Breast epithelium (tissue), 4 donors: ENCODE measurements around the gene HNF4A. TPM values are rescaled to one million over a fixed set of nuclear protein-coding genes. Genes with fewer than 3 reads are reported as not detected.

Experiments
- DNase-seq, 2 donors: peaks; one replicate each; pipeline ENCODE4 v3.0.0-alpha.2; 2019; ENCODE audit warnings: low spot score in 2 of 2
- H3K27ac ChIP-seq, 2 donors: fragments of 200-600 bp; sonication (generic) in 1 of 2; one replicate each; pipeline ENCODE4 v1.5.1; 2016 to 2019; ENCODE audit warnings: mild to moderate bottlenecking in 1 of 2
- H3K27me3 ChIP-seq, 2 donors: fragments of 200-600 bp; sonication (generic) in 1 of 2; one replicate each; pipeline versions ENCODE4 v1.5.1 to v1.6.0; 2017 to 2019; ENCODE audit warnings: control low read depth in 1 of 2, mild to moderate bottlenecking in 1 of 2
- H3K36me3 ChIP-seq: fragments of 200-600 bp; one replicate; pipeline ENCODE4 v1.5.1; 2019
- H3K4me1 ChIP-seq, 2 donors: fragments of 200-600 bp; sonication (generic); one replicate each; pipeline ENCODE4 v1.5.1; 2016 to 2019; ENCODE audit warnings: control low read depth in 1 of 2
- H3K4me3 ChIP-seq, 3 donors: fragments of 200-600 bp; sonication (generic); 1 replicate in 2 of 3; 2 replicates in 1 of 3; pipeline ENCODE4 v1.5.1; 2016 to 2019; ENCODE audit warnings: mild to moderate bottlenecking in 3 of 3, moderate library complexity in 2 of 3
- H3K9me3 ChIP-seq, 2 donors: fragments of 200-600 bp; sonication (generic) in 1 of 2; one replicate each; pipeline ENCODE4 v1.5.1; 2016 to 2019; ENCODE audit warnings: control low read depth in 1 of 2
- POLR2A ChIP-seq: fragments of 450-650 bp; IDR thresholded peaks from one replicate; pipeline ENCODE4 v1.6.1; 2016; ENCODE audit warnings: antibody characterized with exemption, mild to moderate bottlenecking, moderate library complexity
- POLR2AphosphoS5 ChIP-seq, 3 donors: sonication (generic); formaldehyde crosslinking; IDR thresholded peaks; one replicate each; pipeline ENCODE4 v1.6.1; 2017; ENCODE audit warnings: antibody characterized with exemption in 3 of 3
- intact Hi-C: fragments of 100-400 bp; cut with DNase I; formaldehyde crosslinking; loops from one replicate; pipeline ENCODE4 v1.15.1; 2023; ENCODE audit warnings: low total_unique reads
- total RNA-seq, 3 donors: library from RNA; depleted of rRNA; stranded (reverse); fragments of >200 nt; gene quantifications; one replicate each; pipeline ENCODE4 v1.1.0, GENCODE V29; 2016
- TF ChIP-seq, protein P1 (sequence below), 3 donors: fragments of 450-650 bp; IDR thresholded peaks; one replicate each; pipeline ENCODE4 v1.5.1; 2016 to 2017; ENCODE audit warnings: antibody characterized with exemption in 3 of 3, mild to moderate bottlenecking in 3 of 3, moderate library complexity in 3 of 3

Gene HNF4A
- total RNA-seq, 3 donors from 2014 or later: 1.6 TPM; not detected in 2

DNA sequence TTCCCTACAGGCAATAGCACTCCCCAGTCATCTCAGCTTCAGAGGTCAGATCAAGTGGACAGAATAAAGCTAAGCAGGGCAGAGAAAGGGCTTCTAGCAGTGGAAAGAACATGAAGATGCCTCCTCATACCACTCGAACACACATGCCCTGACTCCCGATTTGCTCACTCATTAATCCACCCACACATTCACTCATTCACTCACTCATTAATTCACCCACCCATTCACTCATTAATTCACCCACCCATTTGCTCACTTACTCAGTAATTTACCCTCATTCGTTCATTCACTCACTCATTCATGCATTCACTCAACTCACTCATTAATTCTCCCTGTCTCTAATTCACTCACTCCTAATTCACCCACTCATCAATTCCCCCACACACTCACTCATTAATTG lies 43.9 kb downstream of the HNF4A start:
- no peaks in the 10 kb centered on the region for H3K9me3 ChIP-seq
- intact Hi-C loops: no loop called here
- H3K27me3 ChIP-seq: no peaks in the 10 kb centered on the region
- TF ChIP-seq, protein P1, sequence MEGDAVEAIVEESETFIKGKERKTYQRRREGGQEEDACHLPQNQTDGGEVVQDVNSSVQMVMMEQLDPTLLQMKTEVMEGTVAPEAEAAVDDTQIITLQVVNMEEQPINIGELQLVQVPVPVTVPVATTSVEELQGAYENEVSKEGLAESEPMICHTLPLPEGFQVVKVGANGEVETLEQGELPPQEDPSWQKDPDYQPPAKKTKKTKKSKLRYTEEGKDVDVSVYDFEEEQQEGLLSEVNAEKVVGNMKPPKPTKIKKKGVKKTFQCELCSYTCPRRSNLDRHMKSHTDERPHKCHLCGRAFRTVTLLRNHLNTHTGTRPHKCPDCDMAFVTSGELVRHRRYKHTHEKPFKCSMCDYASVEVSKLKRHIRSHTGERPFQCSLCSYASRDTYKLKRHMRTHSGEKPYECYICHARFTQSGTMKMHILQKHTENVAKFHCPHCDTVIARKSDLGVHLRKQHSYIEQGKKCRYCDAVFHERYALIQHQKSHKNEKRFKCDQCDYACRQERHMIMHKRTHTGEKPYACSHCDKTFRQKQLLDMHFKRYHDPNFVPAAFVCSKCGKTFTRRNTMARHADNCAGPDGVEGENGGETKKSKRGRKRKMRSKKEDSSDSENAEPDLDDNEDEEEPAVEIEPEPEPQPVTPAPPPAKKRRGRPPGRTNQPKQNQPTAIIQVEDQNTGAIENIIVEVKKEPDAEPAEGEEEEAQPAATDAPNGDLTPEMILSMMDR (IDR thresholded peaks at IDR 0.05): no peak
- TF ChIP-seq POLR2AphosphoS5 (IDR thresholded peaks at IDR 0.05) (no peak), POLR2A (no peak)
- H3K4me3 ChIP-seq: no peak overlapping the region
- H3K36me3 ChIP-seq: no peaks in the 10 kb centered on the region
- no peak overlapping the region for H3K27ac ChIP-seq
- no peaks in the 10 kb centered on the region for H3K4me1 ChIP-seq
- no peak for DNase-seq

DNA sequence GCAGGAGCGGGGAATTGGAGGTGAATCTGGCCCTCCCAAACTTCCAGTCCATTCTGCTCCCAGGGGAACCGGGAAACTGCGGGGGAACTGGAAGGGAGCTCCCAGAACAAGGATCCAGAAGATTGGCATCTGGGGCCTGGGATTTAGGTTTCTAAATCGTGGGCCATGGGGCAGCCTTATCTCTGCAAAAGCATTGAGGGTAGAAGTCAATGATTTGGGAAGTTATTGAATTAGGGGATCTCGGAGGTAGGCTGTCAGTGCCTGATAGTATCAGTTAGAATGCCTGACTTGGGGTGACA lies 45.1 kb downstream of the HNF4A start:
- TF ChIP-seq, protein P1 (IDR thresholded peaks at IDR 0.05): no peak
- TF ChIP-seq POLR2AphosphoS5 (IDR thresholded peaks at IDR 0.05) (no peak), POLR2A (no peak)

DNA sequence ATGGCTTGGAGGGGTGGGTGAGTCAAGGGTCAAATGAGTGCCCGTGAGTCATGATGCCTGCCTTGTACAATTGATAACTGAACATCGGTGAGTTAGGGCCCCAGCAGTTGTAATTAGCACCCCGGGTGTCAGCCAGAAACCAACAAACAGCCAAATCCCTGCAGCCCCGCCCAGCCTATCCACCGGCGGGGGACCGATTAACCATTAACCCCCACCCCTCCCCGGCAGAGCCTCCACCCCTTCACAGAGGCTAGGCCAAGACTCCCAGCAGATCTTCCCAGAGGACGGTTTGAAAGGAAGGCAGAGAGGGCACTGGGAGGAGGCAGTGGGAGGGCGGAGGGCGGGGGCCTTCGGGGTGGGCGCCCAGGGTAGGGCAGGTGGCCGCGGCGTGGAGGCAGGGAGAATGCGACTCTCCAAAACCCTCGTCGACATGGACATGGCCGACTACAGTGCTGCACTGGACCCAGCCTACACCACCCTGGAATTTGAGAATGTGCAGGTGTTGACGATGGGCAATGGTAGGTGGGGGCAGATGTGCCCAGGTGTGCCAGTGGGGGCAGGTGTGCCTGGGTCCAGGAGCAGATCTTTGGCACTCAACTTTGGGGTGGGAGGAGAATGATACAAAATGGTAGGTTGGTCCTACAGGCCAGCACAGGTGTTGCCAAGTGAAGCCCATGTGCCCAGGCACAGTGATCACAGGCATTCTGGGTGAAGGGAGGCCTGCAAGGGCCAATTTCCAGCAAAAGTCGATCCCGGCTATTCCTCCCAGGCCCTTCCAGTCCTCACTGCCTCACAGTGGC lies 45.7 kb downstream of the HNF4A start:
- Histone ChIP-seq H3K27ac (no peak overlapping the region), H3K4me3 (no peak overlapping the region)
- intact Hi-C loops: no loop called here

More for the DNA sequence above, 45.1 kb downstream of the HNF4A start:
- H3K4me3 ChIP-seq: no peak overlapping the region
- H3K4me1 ChIP-seq: no peaks in the 10 kb centered on the region
- intact Hi-C loops: no loop called here
- H3K9me3 ChIP-seq: no peaks in the 10 kb centered on the region
- no peaks in the 10 kb centered on the region for H3K36me3 ChIP-seq
- no peaks in the 10 kb centered on the region for H3K27me3 ChIP-seq
- no peak overlapping the region for H3K27ac ChIP-seq
- DNase-seq: no peak

DNA sequence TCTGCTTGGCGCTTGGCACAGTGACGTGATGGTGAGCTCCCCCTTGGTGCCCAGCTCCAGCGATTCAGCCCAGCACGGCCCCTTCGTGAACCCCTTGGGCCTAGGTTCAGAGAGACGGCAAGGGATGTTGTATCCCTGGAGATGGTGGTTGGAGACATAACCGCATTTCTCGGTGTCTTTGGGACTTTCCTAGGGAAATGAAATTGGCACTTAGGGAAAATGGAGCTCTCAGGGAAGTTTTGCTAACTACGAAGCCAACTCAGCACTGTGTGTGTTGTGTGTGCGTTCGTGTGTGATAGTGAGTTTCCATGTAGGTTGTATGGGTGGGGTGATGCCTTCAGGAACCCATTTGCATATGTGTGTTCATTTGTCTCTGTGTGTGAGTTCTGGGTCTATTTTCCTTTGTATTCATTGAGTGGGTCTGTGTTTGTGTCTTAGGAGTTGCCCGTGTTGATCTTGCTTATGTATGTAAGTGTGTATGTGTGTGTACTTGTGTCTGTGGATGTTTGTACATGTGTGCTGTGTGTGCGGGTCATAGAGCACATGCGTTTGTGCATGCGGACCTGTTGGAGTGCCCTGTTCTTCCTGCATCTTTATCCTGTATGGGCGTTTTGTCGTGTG lies 46.4 kb downstream of the HNF4A start:
- Histone ChIP-seq H3K27me3 (no peaks in the 10 kb centered on the region), H3K27ac (no peak overlapping the region), H3K36me3 (no peaks in the 10 kb centered on the region), H3K4me3 (no peak overlapping the region), H3K4me1 (no peaks in the 10 kb centered on the region), H3K9me3 (no peaks in the 10 kb centered on the region)
- no peak for DNase-seq
- TF ChIP-seq, protein P1 (IDR thresholded peaks at IDR 0.05): no peak
- TF ChIP-seq POLR2A: no peak
- no peak for TF ChIP-seq POLR2AphosphoS5 (IDR thresholded peaks at IDR 0.05)
- intact Hi-C loops: no loop called here

More for the DNA sequence above, 45.7 kb downstream of the HNF4A start:
- H3K27me3 ChIP-seq: no peaks in the 10 kb centered on the region
- no peaks in the 10 kb centered on the region for H3K4me1 ChIP-seq
- no peaks in the 10 kb centered on the region for H3K36me3 ChIP-seq
- TF ChIP-seq POLR2A (no peak), POLR2AphosphoS5 (IDR thresholded peaks at IDR 0.05) (no peak)
- TF ChIP-seq, protein P1 (IDR thresholded peaks at IDR 0.05): no peak
- H3K9me3 ChIP-seq: no peaks in the 10 kb centered on the region
- no peak for DNase-seq
